Activated CD4-positive, alpha-beta T cell treated with anti-CD3 and anti-CD28 coated beads, Interleukin-2, Interleukin-4, amounts not matched to agents 100 ng/mL and 50 ng/mL, durations not matched to agents 16 hours and 8 hours (primary cell): ENCODE measurements around the gene KREMEN1.
"Not testable (repeated sequence)": the region's sequence is repeated elsewhere in the genome, so short reads cannot be mapped to it uniquely, and the experiment has no call there.

Source experiments
- DNase-seq: peaks from one replicate; pipeline ENCODE4 v3.0.0-alpha.2; 2020; ENCODE audit warnings: low spot score

Gene KREMEN1

DNA sequence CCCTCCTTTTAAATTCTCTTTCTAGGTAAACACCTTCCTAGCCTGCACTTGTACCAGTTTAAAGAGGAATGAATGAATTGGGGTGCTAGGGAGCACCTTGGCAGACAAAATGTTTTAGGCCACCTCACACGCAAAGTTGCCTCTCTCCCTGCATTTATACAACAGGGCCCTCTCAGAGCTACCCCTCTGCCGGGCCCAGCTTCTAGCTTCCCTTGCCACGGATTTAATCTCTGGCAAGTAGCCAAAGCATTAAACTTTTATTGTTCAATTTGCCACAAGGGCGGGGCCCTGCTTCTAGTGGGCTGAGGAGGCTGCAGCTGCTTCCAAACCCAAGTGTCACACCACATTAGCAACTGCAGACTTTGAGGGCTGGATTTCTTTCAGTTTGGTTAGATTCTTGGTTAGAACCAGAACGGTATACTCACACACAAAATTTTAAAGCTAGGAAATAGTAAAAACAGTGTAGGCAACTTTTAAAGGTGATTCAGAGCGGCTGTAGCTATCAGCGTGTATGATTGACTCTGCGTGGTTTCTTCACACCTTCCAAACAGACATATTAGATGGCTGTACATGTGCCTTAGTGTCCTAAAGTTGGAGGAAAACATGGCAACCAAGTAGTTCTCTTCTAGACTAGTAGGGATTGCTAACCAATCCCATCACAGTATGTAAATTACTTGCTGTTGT, 6.5 kb downstream of the KREMEN1 start:
- no peak for DNase-seq

DNA sequence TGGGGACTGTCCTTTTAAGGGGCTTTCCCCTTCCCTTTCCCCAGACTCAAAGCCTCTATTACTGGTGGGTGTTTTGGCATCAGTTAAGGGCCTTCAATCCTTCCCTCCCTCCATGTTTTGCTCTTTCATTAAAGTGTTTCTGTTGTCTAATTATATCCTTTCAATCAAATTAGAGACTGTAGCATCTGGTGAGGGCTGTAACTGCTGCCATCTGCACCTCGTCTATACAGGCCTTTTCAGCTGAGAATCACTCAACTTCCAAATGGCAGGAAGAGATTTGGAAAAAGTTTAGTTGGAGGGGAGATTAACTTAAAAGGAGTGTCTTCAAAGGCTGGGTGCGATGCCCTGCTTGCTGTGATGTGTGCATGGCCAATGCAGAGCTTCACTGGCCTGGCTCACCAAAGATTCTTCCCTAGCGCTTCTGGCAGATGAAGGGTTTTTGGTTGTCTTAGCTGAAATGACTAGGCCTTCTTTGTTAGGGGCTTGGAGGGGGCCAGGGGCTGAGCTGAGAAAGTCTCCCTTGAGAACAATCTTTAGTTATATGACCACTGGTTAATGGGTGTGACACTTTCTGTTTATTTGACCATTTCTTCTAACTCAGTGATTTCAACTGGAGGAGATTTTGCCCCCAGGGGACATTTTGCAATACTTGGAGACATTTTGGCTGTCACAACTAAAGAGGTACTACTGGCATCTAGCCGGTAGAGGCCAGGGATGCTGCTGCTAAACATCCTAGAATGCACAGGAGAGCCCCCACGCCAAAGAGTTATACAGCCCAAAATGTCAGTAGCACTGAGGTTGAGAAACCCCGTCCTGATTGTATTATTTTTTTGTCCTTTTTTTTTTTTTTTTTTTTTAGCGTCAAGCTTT, 7.5 kb downstream of the KREMEN1 start:
- DNase-seq = no peak

DNA sequence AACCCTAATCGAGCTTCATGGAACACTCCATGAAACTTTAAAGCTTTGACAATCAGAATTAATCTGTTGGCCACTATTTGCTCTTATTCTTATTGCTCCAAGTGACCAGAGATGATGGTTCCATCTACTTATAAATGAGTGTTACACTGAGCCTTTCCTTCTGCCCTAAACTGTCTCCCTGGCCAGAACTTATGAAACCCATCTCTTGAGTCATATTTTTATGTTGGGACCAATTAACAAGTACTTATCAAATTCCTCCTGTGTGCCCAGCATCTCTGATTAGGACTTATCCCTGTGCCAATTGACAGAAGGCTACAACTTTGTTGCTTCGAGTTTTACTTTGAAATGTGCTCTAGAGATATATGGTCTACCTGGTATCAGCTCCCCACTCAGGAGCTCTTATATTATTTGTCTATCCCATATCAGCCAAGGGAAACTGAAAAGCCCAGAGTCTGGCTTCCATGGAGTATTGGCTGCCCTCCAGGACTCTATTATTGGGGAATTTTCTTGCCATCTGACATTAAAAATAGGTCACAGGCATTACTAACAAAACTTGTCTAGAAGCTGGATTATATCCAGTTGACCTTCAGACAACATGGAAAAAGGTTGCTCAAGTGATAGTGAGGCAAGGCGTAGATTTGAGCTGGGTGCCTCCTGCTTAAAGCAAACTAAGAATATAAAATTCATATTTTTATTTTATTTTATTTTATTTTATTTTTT, 8.8 kb downstream of the KREMEN1 start:
- no peak for DNase-seq

DNA sequence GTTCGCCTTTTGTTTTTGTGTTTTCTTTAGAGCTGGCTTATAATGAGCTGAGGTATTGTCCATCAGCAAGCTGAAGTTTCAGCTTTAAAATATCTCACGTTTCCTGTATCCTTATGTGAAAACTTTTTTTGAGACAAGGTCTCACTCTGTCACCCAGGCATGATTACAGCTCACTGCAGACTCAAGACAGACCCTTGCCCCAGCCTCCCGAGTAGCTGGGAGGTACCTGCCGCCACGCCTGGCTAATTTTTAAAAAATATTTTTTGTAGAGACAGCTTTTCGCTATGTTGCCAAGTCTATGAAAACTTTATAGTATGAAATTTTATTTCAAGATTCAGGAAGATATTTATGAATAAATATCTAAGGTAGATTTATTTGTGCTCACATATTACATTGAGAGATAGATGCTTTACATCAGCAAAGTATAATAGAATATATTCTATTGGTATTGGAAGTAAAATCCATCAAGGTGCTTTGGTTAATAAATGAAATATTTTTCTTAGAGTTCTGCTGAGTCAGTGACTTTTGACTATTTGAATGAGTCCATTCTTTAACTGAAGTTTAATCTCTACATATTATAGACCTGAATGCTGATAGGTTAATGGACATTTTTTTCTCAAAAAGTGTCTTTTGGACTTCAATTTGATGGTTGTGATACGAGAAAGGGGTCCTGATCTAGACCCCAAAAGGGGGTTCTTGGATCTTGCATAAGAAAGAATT, 10.2 kb downstream of the KREMEN1 start:
- DNase-seq = no peak

DNA sequence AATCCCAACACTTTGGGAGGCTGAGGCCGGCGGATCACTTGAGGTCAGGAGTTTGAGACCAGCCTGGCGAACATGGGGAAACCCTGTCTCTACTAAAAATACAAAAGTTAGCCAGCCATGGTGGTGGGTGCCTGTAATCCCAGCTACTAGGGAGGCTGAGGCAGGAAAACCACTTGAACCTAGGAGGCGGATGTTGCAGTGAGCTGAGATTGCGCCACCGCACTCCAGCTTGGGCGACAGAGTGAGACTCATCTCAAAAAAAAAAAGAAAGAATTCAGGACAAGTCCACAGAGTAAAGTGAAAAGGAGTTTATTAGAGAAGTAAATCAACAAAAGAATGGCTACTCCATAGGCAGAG, 10.7 kb downstream of the KREMEN1 start:
- not testable (repeated sequence) for DNase-seq

DNA sequence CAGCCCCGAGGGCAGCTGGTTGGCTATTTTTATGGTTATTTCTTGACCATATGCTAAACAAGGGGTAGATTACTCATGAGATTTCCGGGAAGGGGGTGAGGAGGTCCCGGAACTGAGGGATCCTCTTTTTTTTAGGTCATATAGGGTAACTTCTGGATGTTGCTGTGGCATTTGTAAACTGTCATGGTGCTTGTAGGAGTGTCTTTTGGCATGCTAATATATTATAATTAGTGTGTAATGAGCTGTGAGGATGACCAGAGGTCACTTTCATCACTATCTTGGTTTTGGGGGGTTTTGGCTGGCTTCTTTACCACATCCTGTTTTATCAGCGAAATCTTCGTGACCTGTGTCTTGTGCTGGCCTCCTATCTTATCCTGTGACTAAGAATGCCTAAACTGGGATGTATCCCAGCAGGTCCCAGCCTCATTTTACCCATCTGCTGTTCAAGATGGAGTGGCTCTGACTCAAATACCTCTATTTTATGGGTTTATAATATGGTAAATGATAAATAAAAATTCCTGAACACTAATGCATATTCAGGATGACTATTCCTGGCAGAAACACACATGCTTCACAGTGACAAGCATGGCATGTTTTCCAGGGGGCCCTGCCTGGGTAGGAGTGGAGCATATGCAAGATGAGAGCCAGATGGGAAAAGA, 11.2 kb downstream of the KREMEN1 start:
- DNase-seq = no peak

DNA sequence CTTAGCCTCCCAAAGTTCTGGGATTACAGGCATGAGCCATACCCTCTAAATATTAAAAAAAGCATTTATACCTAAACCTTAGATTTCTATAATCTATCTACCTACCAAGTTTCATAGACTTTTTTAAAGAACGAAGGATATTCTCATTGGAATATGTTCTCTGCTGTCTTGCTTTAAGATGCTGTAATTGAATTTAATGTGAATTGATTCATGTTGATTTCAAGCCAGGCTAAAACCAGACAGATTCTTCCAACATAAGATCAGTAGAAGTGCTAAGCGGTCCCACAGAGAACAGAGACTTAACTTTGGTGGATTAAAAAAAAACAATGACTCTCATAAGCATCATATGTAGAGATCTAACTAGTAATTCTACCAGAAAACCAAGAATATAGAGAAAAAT, 14.2 kb downstream of the KREMEN1 start:
- DNase-seq = no peak

DNA sequence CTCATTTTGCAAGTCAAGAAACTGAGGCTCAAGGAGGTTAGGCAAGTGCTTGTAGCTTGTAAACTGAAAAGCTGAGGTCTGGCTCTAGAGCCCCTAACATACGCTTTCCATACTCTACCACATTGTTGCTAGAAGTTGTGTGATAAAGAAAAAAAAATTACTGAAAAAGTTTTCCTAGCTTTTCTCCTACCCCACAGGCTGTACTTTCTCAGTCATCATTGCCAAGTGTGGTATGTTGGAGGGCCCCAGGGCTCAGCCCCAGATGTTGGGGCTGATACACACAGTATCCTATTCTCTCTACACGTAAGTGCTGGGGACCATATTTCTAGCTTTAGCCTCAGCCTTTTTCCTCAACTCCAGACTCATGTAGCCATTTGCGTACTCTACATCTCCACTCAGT, 16.0 kb downstream of the KREMEN1 start:
- DNase-seq = no peak

DNA sequence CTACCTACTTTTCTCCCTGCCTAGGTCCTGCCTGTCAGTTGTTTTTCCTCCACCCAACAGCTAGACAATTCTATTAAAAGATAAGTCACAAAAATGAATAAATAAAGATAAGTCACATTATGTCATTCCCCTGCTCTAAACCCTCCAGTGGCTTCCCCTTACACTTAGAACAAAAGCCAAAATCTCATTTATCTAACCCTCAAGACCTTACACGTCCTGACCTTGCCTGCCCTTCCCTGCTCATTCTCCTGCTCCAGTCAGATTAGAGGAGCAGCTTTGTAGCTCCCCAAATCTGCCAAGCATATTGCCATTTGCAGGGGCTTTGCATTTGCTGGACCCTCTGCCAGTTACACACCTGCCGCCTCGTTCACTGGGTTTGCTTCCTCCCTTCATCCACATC, 16.7 kb downstream of the KREMEN1 start:
- no peak for DNase-seq

DNA sequence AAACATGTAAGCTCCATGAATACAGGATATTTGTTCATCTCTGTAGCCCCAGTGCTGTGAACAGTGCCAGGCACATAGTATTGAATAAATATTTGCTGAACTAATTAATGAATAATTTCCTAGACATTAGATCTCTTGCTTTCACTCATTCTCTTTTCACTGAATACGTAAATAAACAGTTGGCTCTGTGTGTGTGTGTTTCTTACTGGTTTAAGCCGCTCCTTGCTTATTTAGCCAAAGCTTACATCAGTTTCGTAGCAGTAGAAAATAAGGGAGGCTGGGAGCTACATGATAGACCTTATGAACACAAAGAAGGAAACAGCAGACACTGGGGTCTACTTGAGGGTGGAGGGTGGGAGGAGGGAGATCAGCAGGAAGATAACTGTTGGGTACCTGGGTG, 17.2 kb downstream of the KREMEN1 start:
- no peak for DNase-seq

DNA sequence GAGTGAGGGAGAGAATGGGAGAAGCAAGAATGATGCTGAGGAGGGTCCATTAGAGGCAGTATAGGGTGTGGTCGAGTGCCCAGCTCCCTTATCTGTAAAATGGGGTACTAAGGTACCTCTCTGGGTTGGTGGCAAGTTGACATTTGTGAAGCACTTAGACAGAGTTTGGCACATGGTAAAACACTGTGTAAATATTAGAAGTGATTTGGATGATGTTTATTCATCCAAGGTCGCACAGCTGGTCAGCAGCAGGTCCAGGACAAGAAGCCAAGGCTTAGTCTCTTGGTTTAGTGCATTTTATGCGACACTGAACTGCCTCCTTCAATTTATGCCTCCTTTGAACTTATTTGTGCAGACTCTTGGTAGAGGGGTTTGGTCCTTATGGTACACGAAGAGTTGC, 19.4 kb downstream of the KREMEN1 start:
- DNase-seq = no peak

DNA sequence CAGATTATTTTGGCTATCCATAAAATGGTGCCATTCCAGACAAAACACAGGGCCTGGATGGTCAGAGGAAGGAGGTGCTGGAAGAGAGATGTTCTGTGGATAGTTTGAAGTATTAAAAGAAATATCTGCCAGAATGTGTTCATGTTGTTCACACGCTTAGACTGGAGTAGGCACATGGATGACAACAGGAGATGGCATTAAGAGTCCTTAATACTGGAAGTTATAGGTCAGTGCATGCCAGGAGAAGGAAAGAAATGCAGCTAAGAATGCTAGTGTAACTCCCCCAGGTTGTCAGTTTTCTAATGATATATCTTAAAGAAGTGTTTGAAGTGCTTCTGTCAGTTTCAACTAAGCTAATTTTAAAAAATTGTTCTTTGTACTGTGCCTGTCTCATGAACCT, 20.2 kb downstream of the KREMEN1 start:
- DNase-seq = no peak

DNA sequence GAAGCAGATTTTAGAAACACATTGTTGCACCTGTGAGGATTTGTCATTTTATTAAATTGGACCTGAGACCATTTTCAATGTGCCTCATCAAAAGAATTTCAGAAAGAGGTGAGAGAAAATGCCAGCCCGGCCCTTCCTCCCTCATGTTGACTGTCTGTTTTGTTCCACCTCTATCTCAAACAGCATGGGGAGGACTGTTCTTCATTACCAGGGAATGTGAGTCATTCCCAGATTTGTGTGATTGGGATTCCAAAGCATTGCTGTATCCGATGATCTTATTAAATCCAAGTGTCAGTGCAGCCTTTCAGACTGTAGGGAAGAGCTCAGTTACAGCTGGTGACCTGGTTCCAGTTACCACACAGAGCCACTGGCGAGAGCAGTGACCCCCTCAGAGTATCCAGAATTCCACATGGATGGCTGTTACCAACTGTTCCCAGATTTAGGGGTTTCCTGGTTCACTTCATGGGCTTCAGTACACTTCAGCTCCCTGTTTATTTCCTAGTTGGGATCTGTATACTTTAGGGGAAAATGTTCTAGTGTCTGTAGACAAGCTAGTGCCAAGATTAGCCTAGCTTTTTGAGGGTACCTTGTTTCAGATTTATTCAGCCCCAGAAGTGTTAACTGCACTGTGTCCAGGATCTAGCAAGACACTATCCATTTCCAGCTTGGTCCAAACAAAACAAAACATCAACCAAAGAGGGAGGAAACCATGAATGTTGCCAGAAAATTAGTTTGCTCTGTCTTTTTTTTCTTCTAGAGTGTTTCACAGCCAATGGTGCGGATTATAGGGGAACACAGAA, 20.9 kb downstream of the KREMEN1 start:
- no peak for DNase-seq

DNA sequence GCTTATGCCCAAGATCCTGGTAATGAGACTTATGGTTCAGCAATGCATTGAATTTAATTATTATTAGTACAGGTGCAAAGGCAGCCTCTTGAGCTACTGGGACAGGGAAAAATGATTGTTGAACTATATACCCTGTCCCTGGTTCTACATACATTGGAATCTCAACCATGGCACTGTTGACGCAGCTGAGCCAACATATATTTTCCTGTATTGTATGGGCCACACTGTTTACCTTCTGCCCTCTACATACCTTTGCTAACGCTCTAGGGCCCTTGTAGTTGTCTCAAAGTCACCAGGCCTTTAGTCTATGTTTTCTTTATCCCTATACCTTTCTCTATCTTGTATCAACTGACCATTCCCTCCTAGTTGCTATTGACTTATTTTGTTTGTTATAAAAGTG, 22.6 kb downstream of the KREMEN1 start:
- no peak for DNase-seq

DNA sequence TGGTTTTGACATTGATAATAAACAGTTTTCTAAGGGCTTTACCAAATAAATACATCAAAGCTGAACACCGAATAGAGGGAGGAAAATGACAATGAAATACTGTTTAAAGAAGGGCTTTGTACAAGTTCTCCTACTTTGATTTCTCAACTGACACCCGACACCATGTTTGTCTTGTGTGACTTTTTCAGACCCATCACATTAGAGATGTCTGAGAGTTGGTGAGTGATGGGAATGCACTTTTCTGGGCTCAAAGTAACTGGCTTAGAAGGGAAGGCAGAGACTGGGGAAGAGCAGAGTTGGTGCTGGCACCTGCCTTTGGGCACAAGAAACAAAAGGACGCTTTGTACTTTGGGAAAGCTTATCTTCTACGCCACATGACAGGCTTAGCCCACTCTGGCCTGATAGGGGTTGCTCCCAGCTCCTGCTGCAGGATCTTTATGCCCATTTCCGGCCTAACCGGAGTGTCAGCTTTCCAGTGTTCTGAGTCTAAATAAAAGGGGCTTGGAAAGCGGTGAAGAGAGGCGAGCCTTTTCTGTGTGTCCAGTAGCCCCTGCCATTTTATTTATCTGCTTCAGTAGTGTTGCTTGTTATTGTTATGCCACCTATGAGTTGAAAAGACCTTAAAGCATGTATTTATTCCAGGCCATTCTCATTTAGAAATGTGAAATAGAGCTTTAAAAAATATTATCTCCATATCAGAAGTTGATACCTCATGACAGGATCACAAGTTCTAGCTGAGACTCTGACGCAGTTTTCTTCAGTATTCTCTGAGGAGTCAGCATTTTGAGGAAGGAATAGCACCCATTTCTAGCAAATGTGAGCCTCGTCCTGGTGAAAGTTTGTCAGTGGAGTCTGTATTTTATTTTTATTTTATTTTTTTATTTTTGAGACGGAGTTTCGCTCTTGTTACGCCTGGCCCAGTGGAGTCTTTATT, 24.2 kb downstream of the KREMEN1 start:
- no peak for DNase-seq

DNA sequence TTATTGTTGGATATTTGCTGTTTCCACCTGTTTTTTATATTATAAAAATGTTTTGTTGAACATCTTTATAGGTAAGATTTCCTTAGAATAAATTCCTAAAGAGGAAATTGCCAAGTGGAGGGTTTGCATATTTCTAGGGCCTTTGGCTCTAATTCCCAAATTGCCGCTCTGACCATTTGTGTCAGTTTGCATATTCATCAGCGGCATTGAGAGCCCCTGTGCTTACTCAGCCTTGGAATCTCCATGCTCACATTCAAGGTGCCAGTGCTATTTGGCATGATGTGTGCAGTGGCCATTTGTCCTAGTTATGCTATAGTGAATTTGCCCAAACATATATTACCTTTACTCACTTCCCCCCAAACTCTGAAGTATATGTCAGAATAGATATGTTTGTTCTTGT, 25.5 kb downstream of the KREMEN1 start:
- no peak for DNase-seq

DNA sequence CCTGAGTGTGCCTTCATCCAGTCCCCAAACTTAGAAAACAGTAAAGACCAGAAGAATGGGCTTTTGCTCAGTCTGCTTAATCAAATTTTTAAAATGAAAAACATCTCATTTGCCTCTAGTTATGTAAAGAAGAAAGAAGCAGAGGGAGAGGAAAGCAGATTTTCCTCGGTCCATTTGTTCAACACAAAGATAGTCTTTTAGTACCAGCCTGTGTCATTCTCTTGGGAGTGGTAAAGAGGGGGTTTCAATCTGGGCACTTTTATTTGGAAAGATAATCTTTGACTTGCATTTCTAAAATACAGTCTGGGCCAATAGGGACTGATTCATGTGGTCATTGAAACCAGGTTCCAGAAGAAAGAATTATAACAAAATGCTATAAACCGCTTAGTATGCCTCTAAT, 29.5 kb downstream of the KREMEN1 start:
- no peak for DNase-seq

DNA sequence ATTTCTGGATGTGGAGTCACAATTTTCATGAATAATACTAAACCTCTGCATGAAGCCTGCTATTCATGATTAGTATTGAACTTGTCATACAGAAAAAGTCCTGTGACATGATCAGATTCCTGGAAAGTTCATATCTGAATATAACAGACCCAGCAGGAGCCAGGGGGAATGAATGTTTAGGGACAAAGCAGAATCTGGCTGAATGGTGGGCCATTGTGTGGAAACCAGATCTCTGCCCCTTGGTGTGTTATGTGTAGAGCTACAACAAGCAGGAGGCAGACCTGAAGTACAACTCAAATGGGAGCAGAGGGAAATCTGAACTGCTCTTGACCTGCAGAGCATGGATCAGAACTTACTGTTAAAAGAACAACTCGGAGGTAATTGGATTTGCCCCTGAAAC, 30.3 kb downstream of the KREMEN1 start:
- DNase-seq = no peak

DNA sequence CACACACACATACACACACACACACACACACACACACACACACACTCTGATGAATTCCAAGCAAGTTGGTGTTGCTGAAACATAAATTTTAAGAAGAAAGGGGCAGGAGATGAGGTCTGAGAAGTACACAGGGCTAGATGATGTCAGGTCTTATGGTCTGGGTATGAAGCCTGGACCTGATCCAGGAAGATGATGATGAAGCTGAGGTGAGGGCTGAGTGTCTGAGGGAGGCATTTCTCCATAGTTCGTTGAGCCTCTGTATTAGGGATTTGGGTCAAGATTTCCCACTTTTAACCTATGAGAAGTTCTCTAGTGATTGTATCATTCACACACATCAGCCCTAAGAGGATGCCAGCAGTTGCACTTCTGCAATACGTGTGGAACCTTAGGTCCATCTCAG, 32.6 kb downstream of the KREMEN1 start:
- DNase-seq = no peak

DNA sequence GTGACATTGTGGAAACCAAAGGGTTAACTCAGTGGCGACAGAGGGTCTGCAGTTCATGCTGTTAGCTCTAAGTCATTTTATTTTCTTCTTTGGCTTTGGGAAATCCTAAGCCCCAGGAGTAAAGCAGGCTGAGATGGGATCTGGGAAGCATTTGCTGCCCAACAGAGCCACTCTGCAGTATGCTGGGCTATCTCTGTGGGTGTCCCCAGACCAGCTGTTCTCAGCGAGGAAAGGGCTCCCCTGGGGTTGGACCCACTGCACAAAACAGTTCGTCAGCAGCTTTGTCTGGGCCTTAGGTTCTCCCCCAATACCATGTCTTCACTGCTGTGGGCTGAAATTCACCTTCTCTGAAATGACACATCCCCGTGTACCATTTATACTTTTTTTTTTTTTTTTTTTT, 34.0 kb downstream of the KREMEN1 start:
- no peak for DNase-seq
